Measurements from ENCODE around the gene AREG.
"Not testable (repeated sequence)": the region's sequence is repeated elsewhere in the genome, so short reads cannot be mapped to it uniquely, and the experiment has no call there.

Gene AREG

GRCh38 chr4:74444891-74445642 lies at the start of gene AREG:
Gene AREG, plus strand, starts transcription at chr4:74445136. Its CDS starts 210 bp downstream, at chr4:74445346.
- peak; percentile 61 to 65 for DNase-seq

- DNase-seq = no peak
Observed at GRCh38 chr4:74395633-74396032, 49.3 kb upstream of the AREG start.

- peak in 1 of 2 donors; percentile 57 for DNase-seq
Observed at GRCh38 chr4:74397748-74398426, 47.0 kb upstream of the AREG start.

GRCh38 chr4:74398894-74399589 lies 45.9 kb upstream of the AREG start:
- DNase-seq = not testable (repeated sequence)

GRCh38 chr4:74400395-74400794 lies 44.5 kb upstream of the AREG start:
- no peak for DNase-seq

GRCh38 chr4:74402692-74403456 lies 42.1 kb upstream of the AREG start:
- no peak for DNase-seq

- no peak for DNase-seq
Observed at GRCh38 chr4:74407891-74408290, 37.0 kb upstream of the AREG start.

GRCh38 chr4:74408639-74409038 lies 36.3 kb upstream of the AREG start:
- no peak for DNase-seq

GRCh38 chr4:74410272-74410671 lies 34.7 kb upstream of the AREG start:
- no peak for DNase-seq

- DNase-seq = no peak
Observed at GRCh38 chr4:74412225-74412624, 32.7 kb upstream of the AREG start.

GRCh38 chr4:74413265-74413664 lies 31.7 kb upstream of the AREG start:
- DNase-seq = no peak

- no peak for DNase-seq
Observed at GRCh38 chr4:74414149-74414809, 30.7 kb upstream of the AREG start.

GRCh38 chr4:74415602-74416300 lies 29.2 kb upstream of the AREG start:
- DNase-seq = no peak

GRCh38 chr4:74418063-74418670 lies 26.8 kb upstream of the AREG start:
- no peak for DNase-seq

GRCh38 chr4:74420863-74421262 lies 24.1 kb upstream of the AREG start:
- no peak for DNase-seq

GRCh38 chr4:74423104-74423503 lies 21.8 kb upstream of the AREG start:
- DNase-seq = no peak

GRCh38 chr4:74424111-74424510 lies 20.8 kb upstream of the AREG start:
- DNase-seq = no peak

GRCh38 chr4:74426101-74426500 lies 18.8 kb upstream of the AREG start:
- peak in 1 of 2 donors; percentile 42 for DNase-seq

GRCh38 chr4:74428276-74428675 lies 16.7 kb upstream of the AREG start:
- no peak for DNase-seq

GRCh38 chr4:74431113-74431826 lies 13.7 kb upstream of the AREG start:
- DNase-seq = peak in 1 of 2 donors; percentile 28

GRCh38 chr4:74433043-74433442 lies 11.9 kb upstream of the AREG start:
- DNase-seq = no peak

Data from bone marrow (tissue), 2 donors.